Measurements from ENCODE around the gene FLCN. TPM values are rescaled to one million over a fixed set of nuclear protein-coding genes. Genes with fewer than 3 reads are reported as not detected.

The FLCN gene
- total RNA-seq, 1 experiment from 2014 or later = 22.7 TPM

GRCh38 chr17:17167356-17167755 is 69.6 kb downstream of the FLCN start:
- H3K9me3 ChIP-seq = no peaks in the 10 kb centered on the region
- no peaks in the 10 kb centered on the region for H3K27me3 ChIP-seq
- DNase-seq = no peak
- H3K36me3 ChIP-seq = peaks cover 8% of the 10 kb centered on the region
- no peak overlapping the region for H3K4me3 ChIP-seq

- no peaks in the 10 kb centered on the region for H3K27me3 ChIP-seq
- H3K9me3 ChIP-seq = no peaks in the 10 kb centered on the region
- no peak for DNase-seq
- H3K4me3 ChIP-seq = no peak overlapping the region
- H3K36me3 ChIP-seq = peaks cover 6% of the 10 kb centered on the region
These were observed 70.5 kb downstream of the FLCN start for GRCh38 chr17:17166446-17166845.

- no peaks in the 10 kb centered on the region for H3K27me3 ChIP-seq
- peaks cover 6% of the 10 kb centered on the region for H3K36me3 ChIP-seq
- H3K9me3 ChIP-seq = no peaks in the 10 kb centered on the region
- DNase-seq = no peak
- no peak overlapping the region for H3K4me3 ChIP-seq
These were observed 71.2 kb downstream of the FLCN start for GRCh38 chr17:17165666-17166308.

- H3K9me3 ChIP-seq = no peaks in the 10 kb centered on the region
- DNase-seq = no peak
- H3K27me3 ChIP-seq = no peaks in the 10 kb centered on the region
- peaks cover 10% of the 10 kb centered on the region for H3K36me3 ChIP-seq
- H3K4me3 ChIP-seq = no peak overlapping the region
These were observed 72.3 kb downstream of the FLCN start for GRCh38 chr17:17164676-17165075.

- no peaks in the 10 kb centered on the region for H3K9me3 ChIP-seq
- H3K36me3 ChIP-seq = peaks cover 11% of the 10 kb centered on the region
- no peak for DNase-seq
- H3K27me3 ChIP-seq = no peaks in the 10 kb centered on the region
- H3K4me3 ChIP-seq = no peak overlapping the region
These were observed 72.8 kb downstream of the FLCN start for GRCh38 chr17:17164156-17164555.

Other genes starting within 250 kb of the FLCN start
- gene MPRIP, start 194.7 kb downstream of the FLCN start, total RNA-seq (2014; rRNA removed; shearing (Covaris generic); ENCODE audit: low replicate concordance) = 139 and 143 TPM in 2 replicates
- 3.0 and 6.6 TPM in 2 replicates for gene PLD6, start 30.8 kb downstream of the FLCN start, total RNA-seq (2014; rRNA removed; shearing (Covaris generic); ENCODE audit: low replicate concordance)
- gene COPS3, start 44.1 kb upstream of the FLCN start, total RNA-seq (2014; rRNA removed; shearing (Covaris generic); ENCODE audit: low replicate concordance) = 131 and 168 TPM in 2 replicates
- 0.91 and 2.5 TPM in 2 replicates for gene NT5M, start 66.2 kb upstream of the FLCN start, total RNA-seq (2014; rRNA removed; shearing (Covaris generic); ENCODE audit: low replicate concordance)
- gene MED9, start 239.8 kb upstream of the FLCN start, total RNA-seq (2014; rRNA removed; shearing (Covaris generic); ENCODE audit: low replicate concordance) = 7.0 and 13.3 TPM in 2 replicates

Data from MG63 (cell line).